ENCODE results near the gene ZNF573.

The ZNF573 gene

GRCh38 chr19:37695144-37695899 lies 84.1 kb downstream of the ZNF573 start:
- DNase-seq (ENCODE audit: low spot score), result no peak

- DNase-seq (ENCODE audit: low spot score), result no peak
Observed at GRCh38 chr19:37692956-37693620, 86.3 kb downstream of the ZNF573 start.

- peak; percentile 91 for DNase-seq (ENCODE audit: low spot score)
Observed at GRCh38 chr19:37691881-37692504, 87.4 kb downstream of the ZNF573 start.

Data from left forelimb (tissue), 1 donor.